ENCODE results near the gene PPARD. TPM values are rescaled to one million over a fixed set of nuclear protein-coding genes. Genes with fewer than 3 reads are reported as not detected.

PPARD gene
- total RNA-seq, 1 experiment from 2014 or later: 15.7 TPM

GRCh38 chr6:35474942-35475570, 132.7 kb downstream of the PPARD start:
- Histone ChIP-seq H3K27me3 (no peaks in the 10 kb centered on the region), H3K9me3 (no peaks in the 10 kb centered on the region), H3K4me3 (no peak overlapping the region), H3K36me3 (peaks cover 28% of the 10 kb centered on the region)
- DNase-seq: no peak

DNA sequence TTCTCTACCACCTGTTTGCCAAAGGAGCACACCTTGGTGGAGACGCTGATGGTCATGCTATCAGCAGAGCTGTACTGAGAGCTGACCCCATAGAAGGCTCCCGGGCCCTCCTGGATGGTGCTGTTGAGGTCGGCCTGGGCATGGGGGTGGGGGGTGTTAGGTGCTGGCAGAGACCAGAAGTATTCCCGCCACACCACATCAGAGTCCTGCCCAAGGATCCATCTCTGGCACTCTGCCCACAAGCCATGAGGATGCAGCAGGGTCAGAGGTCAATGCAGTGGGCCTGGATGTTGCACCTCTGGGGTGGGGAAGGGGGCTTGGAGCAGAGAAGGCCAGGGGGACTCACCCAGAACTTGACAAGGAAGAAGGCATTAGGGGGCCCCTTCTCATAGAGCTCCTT, 133.2 kb downstream of the PPARD start:
- Histone ChIP-seq H3K9me3 (no peaks in the 10 kb centered on the region), H3K4me3 (no peak overlapping the region), H3K36me3 (peaks cover 23% of the 10 kb centered on the region), H3K27me3 (no peaks in the 10 kb centered on the region)
- DNase-seq: no peak

DNA sequence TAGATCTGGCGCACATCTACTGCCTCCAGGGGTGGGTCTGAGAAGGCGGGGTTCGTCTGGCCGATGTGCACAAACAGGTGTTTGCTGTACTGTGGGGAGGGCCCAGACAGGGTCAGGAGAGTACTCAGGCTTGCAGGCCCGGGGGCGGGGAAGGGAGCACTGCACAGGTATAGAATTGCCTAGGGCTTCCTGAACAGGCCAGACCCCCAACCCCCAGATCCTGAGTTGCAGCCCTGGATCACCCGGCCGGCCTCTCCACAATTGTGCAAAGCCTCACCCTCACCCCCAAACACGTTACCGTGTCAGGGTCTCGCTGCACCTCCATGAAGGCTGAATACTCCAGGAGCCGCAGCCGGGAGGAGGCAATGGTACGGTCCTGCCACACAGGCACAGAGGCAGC, 133.6 kb downstream of the PPARD start:
- H3K4me3 ChIP-seq: no peak overlapping the region
- H3K9me3 ChIP-seq: no peaks in the 10 kb centered on the region
- peaks cover 19% of the 10 kb centered on the region for H3K36me3 ChIP-seq
- no peaks in the 10 kb centered on the region for H3K27me3 ChIP-seq
- DNase-seq: no peak

- Histone ChIP-seq H3K9me3 (no peaks in the 10 kb centered on the region), H3K27me3 (no peaks in the 10 kb centered on the region), H3K4me3 (no peak overlapping the region), H3K36me3 (peaks cover 8% of the 10 kb centered on the region)
- DNase-seq: no peak
Measured at GRCh38 chr6:35477028-35477427, 134.7 kb downstream of the PPARD start.

Other genes with a start within 250 kb of the PPARD start
- gene TCP11, start 201.2 kb upstream of the PPARD start, total RNA-seq (2014; rRNA removed; shearing (Covaris generic); ENCODE audit: low replicate concordance): 0.25 TPM in 1 of 2 replicates, not detected in the other
- gene SCUBE3, start 128.6 kb upstream of the PPARD start, total RNA-seq (2014; rRNA removed; shearing (Covaris generic); ENCODE audit: low replicate concordance): 2.5 and 4.2 TPM in 2 replicates
- 14.2 and 14.9 TPM in 2 replicates for gene ZNF76, start 82.8 kb upstream of the PPARD start, total RNA-seq (2014; rRNA removed; shearing (Covaris generic); ENCODE audit: low replicate concordance)
- gene DEF6, start 44.7 kb upstream of the PPARD start, total RNA-seq (2014; rRNA removed; shearing (Covaris generic); ENCODE audit: low replicate concordance): 0.33 TPM in 1 of 2 replicates, not detected in the other
- 20.1 and 28.0 TPM in 2 replicates for gene FANCE, start 109.8 kb downstream of the PPARD start, total RNA-seq (2014; rRNA removed; shearing (Covaris generic); ENCODE audit: low replicate concordance)
- 1,962 and 2,782 TPM in 2 replicates for gene RPL10A, start 125.8 kb downstream of the PPARD start, total RNA-seq (2014; rRNA removed; shearing (Covaris generic); ENCODE audit: low replicate concordance)
- gene TEAD3, start 154.5 kb downstream of the PPARD start, total RNA-seq (2014; rRNA removed; shearing (Covaris generic); ENCODE audit: low replicate concordance): 7.5 and 9.2 TPM in 2 replicates
- gene TULP1, start 170.3 kb downstream of the PPARD start, total RNA-seq (2014; rRNA removed; shearing (Covaris generic); ENCODE audit: low replicate concordance): not detected in 2 replicates

Data from MG63 (cell line).